ENCODE data around the gene TMPRSS4.

DNA sequence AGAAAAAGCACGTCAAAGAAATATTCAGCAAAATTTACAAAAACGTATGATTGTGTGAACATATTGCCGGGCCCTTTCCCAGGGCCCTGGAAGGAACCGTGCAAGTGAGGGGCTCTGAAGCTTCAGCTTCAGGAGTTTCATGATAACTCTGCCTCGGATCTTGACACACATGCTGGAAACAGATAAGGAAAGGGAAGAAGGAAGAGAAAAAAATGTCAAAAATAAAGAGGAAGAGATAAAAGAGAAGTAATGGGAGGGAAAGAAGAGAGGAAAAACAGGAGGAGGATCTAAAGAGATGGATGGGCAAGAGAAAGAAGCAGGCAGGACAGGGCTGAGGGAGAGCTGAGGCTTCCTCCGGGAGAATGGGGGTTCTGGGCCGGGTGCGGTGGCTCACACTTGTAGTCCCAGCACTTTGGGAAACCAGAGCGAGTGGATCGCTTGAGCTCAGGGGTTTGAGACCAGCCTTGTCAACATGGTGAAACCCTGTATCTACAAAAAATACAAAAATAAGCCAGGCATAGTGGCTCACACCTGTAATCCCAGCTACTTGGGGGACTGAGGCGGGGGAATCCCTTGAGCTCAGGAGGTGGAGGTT is 2.7 kb upstream of the TMPRSS4 start:
- TF ChIP-seq, protein P1, sequence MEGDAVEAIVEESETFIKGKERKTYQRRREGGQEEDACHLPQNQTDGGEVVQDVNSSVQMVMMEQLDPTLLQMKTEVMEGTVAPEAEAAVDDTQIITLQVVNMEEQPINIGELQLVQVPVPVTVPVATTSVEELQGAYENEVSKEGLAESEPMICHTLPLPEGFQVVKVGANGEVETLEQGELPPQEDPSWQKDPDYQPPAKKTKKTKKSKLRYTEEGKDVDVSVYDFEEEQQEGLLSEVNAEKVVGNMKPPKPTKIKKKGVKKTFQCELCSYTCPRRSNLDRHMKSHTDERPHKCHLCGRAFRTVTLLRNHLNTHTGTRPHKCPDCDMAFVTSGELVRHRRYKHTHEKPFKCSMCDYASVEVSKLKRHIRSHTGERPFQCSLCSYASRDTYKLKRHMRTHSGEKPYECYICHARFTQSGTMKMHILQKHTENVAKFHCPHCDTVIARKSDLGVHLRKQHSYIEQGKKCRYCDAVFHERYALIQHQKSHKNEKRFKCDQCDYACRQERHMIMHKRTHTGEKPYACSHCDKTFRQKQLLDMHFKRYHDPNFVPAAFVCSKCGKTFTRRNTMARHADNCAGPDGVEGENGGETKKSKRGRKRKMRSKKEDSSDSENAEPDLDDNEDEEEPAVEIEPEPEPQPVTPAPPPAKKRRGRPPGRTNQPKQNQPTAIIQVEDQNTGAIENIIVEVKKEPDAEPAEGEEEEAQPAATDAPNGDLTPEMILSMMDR (IDR thresholded peaks at IDR 0.05; ENCODE audit: low read length): no peak
- TF ChIP-seq EZH2 (IDR thresholded peaks at IDR 0.05; ENCODE audit: borderline replicate concordance, low read length): no peak
